ENCODE results near the gene GNG12.

The GNG12 gene

DNA sequence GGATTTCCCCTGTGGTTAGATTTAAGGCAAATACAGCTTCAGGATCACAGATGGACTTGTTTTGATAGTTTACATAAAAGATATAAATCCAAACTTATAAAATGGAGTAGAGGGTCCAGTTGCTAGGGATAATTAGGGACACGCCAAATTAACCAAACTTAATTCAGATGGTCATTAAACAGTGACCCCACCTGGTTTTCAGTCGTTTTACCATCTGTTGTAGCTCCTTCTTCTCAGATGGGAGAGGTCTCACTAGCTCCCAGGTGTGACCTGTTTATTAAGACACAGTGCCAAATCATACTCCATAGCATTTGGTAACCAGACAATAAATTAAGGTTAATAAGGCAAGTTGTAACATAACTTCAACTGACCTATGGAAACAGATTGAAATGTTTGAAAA is 156.3 kb downstream of the GNG12 start:
- Histone ChIP-seq H3K27ac (ENCODE audit: low read depth, low read length) (no peak overlapping the region), H3K36me3 (ENCODE audit: low read length) (no peaks in the 10 kb centered on the region), H3K9me2 (replicated peaks; ENCODE audit: insufficient read depth, low read length) (no peaks in the 10 kb centered on the region), H3K79me2 (ENCODE audit: insufficient read depth, low read length) (no peaks in the 10 kb centered on the region), H3K4me2 (ENCODE audit: low read depth, low read length, poor library complexity, severe bottlenecking) (no peak overlapping the region), H3K27me3 (ENCODE audit: low read length) (no peaks in the 10 kb centered on the region), H3K9me3 (ENCODE audit: insufficient read depth, low read length) (no peaks in the 10 kb centered on the region), H3K9ac (ENCODE audit: low read length) (no peak overlapping the region), H3K4me3 (ENCODE audit: insufficient read depth, low read length, poor library complexity, severe bottlenecking) (no peak overlapping the region), H3F3A (ENCODE audit: insufficient read depth) (no peaks in the 10 kb centered on the region), H4K20me1 (ENCODE audit: low read depth, low read length) (no peaks in the 10 kb centered on the region), H2AFZ (ENCODE audit: low read depth, low read length, severe bottlenecking) (no peak overlapping the region)
- TF ChIP-seq, protein P1, sequence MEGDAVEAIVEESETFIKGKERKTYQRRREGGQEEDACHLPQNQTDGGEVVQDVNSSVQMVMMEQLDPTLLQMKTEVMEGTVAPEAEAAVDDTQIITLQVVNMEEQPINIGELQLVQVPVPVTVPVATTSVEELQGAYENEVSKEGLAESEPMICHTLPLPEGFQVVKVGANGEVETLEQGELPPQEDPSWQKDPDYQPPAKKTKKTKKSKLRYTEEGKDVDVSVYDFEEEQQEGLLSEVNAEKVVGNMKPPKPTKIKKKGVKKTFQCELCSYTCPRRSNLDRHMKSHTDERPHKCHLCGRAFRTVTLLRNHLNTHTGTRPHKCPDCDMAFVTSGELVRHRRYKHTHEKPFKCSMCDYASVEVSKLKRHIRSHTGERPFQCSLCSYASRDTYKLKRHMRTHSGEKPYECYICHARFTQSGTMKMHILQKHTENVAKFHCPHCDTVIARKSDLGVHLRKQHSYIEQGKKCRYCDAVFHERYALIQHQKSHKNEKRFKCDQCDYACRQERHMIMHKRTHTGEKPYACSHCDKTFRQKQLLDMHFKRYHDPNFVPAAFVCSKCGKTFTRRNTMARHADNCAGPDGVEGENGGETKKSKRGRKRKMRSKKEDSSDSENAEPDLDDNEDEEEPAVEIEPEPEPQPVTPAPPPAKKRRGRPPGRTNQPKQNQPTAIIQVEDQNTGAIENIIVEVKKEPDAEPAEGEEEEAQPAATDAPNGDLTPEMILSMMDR (IDR thresholded peaks at IDR 0.05; ENCODE audit: insufficient read depth, low read length, poor library complexity, severe bottlenecking) = no peak
- no peak for TF ChIP-seq EZH2phosphoT487 (conservative IDR thresholded peaks at IDR 0.05; ENCODE audit: low read length)

DNA sequence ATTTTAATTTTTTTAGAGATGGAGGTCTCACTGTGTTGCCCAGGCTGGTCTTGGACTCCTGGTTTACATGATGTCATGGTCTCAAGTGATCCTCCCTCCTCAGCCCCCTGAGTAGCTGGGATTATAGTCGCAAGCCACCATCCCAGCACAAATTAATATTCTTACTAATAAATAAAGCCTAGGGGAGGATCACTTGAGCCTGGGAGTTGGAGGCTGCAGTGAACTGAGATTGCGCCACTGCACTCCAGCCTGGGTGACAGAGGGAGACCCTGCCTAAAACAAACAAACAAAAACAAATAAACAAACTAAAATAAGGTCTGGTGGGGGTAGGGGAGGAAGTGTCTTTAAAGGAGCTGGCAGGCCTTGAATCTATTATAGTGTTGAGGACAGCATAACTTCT is 157.0 kb downstream of the GNG12 start:
- Histone ChIP-seq H2AFZ (ENCODE audit: low read depth, low read length, severe bottlenecking) (no peak overlapping the region), H3K79me2 (ENCODE audit: insufficient read depth, low read length) (no peaks in the 10 kb centered on the region), H3K9me2 (replicated peaks; ENCODE audit: insufficient read depth, low read length) (no peaks in the 10 kb centered on the region), H3K9me3 (ENCODE audit: insufficient read depth, low read length) (no peaks in the 10 kb centered on the region), H3K27ac (ENCODE audit: low read depth, low read length) (no peak overlapping the region), H3K27me3 (ENCODE audit: low read length) (no peaks in the 10 kb centered on the region), H4K20me1 (ENCODE audit: low read depth, low read length) (no peaks in the 10 kb centered on the region), H3K4me3 (ENCODE audit: insufficient read depth, low read length, poor library complexity, severe bottlenecking) (no peak overlapping the region), H3K4me2 (ENCODE audit: low read depth, low read length, poor library complexity, severe bottlenecking) (no peak overlapping the region), H3F3A (ENCODE audit: insufficient read depth) (no peaks in the 10 kb centered on the region), H3K36me3 (ENCODE audit: low read length) (no peaks in the 10 kb centered on the region), H3K9ac (ENCODE audit: low read length) (no peak overlapping the region)
- TF ChIP-seq, protein P1 (IDR thresholded peaks at IDR 0.05; ENCODE audit: insufficient read depth, low read length, poor library complexity, severe bottlenecking) = no peak
- TF ChIP-seq EZH2phosphoT487 (conservative IDR thresholded peaks at IDR 0.05; ENCODE audit: low read length) = no peak

DNA sequence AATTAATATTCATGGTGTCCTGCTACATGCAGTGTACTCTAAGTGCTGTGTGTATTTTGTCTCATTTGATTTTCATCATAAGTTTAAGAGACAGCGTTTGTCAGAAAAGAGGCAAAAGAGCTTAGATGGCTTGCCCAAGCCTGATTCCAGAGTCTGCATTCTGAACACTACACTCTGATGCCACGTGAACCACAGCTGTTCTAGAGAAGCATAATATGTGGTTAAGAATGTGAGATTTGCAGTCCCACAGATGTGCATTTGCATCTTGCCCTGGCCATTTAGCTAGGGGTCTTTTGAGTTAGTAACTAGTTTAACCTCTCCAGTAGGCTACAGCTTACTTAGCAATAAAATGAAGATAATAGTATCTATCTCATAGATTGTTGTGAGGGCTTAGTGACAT is 157.5 kb downstream of the GNG12 start:
- Histone ChIP-seq H3K4me2 (ENCODE audit: low read depth, low read length, poor library complexity, severe bottlenecking) (no peak overlapping the region), H3K9me3 (ENCODE audit: insufficient read depth, low read length) (no peaks in the 10 kb centered on the region), H3K79me2 (ENCODE audit: insufficient read depth, low read length) (no peaks in the 10 kb centered on the region), H3K9ac (ENCODE audit: low read length) (no peak overlapping the region), H3K9me2 (replicated peaks; ENCODE audit: insufficient read depth, low read length) (no peaks in the 10 kb centered on the region), H2AFZ (ENCODE audit: low read depth, low read length, severe bottlenecking) (no peak overlapping the region), H3K27ac (ENCODE audit: low read depth, low read length) (no peak overlapping the region), H3F3A (ENCODE audit: insufficient read depth) (no peaks in the 10 kb centered on the region), H3K4me3 (ENCODE audit: insufficient read depth, low read length, poor library complexity, severe bottlenecking) (no peak overlapping the region), H3K36me3 (ENCODE audit: low read length) (no peaks in the 10 kb centered on the region), H4K20me1 (ENCODE audit: low read depth, low read length) (no peaks in the 10 kb centered on the region), H3K27me3 (ENCODE audit: low read length) (no peaks in the 10 kb centered on the region)
- TF ChIP-seq, protein P1 (IDR thresholded peaks at IDR 0.05; ENCODE audit: insufficient read depth, low read length, poor library complexity, severe bottlenecking) = no peak
- no peak for TF ChIP-seq EZH2phosphoT487 (conservative IDR thresholded peaks at IDR 0.05; ENCODE audit: low read length)

All from SU-DHL-6 (cell line).